ENCODE measurements around the gene PPP1R9B. TPM values are rescaled to one million over a fixed set of nuclear protein-coding genes. Genes with fewer than 3 reads are reported as not detected.

Gene PPP1R9B
- total RNA-seq, 2 experiments from 2014 or later = 110 to 117 TPM

- no peak for DNase-seq
- Mint-ChIP-seq H3K27ac (peak overlapping the region; percentile 93), H3K27me3 (peaks cover 5% of the 10 kb centered on the region), H3K4me1 (peaks cover 27% of the 10 kb centered on the region), H3K9me3 (no peaks in the 10 kb centered on the region), H3K4me3 (peak overlapping the region; percentile 96), H3K36me3 (ENCODE audit: low read depth) (no peaks in the 10 kb centered on the region)
- ChIA-PET CTCF (interaction anchor here (1.2 kb wide), 1 partner anchor 9 kb away, joined by 7 read pairs; no protein-coding TSS in a partner anchor), POLR2A (no interaction called here)
Observed at GRCh38 chr17:50096092-50096491, 54.4 kb downstream of the PPP1R9B start.

DNA sequence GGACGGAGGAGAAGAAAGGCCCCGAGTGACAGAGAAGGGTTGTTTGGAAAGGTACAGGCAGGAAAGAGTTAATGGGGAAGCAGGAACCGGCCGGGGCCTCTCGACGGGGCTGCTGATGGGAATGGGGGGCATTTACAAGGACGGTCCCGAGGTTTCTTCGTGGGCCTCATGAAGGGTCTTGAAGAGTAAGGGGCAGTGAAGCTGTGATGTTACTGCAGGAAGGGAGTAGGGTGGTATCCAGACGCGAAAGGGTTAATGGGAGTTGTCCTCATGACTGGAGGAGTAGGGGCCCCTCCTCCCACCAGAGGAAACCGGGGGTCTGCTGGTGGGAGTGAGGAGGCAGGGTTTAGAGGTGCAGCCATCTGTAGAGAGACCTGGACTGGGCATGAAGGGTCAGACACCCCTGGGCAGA is 54.8 kb downstream of the PPP1R9B start:
- POLR2A ChIA-PET = no interaction called here
- no peak for DNase-seq
- Mint-ChIP-seq H3K9me3 (no peaks in the 10 kb centered on the region), H3K27me3 (peaks cover 5% of the 10 kb centered on the region), H3K4me1 (peaks cover 27% of the 10 kb centered on the region), H3K27ac (peak overlapping the region; percentile 93), H3K4me3 (peak overlapping the region; percentile 96), H3K36me3 (ENCODE audit: low read depth) (no peaks in the 10 kb centered on the region)
- CTCF ChIA-PET = interaction anchor here (1.2 kb wide), 1 partner anchor 8 kb away, joined by 7 read pairs; no protein-coding TSS in a partner anchor

DNA sequence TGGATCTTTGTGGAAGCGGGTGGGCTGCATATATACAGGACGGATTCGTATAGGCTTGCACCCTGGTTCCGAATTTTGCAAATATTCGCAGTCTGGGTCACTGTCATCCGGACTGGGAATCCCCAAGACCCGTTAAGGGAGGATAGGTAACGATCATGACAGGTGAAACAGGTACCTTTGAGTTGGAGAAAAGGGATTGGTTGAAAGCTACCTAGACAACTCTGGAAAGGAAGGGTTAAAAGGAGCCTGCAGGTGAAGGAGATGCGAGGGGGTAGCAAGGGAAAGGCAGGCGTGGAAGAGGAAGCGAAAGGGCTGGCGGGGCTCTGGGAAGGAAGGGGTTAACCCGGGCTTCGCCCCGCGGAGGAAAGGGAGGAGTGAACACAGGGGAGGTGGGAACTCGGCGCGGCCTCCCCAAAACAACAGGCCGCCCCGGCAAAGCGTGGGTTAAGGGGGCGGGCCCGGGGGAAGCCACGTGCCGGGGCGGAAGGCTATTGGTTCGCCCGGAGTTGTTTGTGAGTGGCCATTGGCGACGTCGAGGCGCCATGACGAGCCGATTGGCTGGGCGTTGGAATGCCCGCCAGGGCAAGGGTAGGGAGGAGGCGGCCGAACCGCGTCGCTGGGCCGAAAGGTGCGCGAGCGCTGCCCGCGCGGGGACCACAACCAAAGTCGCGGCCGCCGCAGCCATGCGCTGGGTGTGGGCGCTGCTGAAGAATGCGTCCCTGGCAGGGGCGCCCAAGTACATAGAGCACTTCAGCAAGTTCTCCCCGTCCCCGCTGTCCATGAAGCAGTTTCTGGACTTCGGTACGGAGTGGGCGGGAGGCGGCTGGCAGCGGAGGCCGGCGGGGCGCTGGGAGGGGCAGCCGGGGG is 55.5 kb downstream of the PPP1R9B start, which contains the start of gene PDK2:
PDK2 (plus strand) TSS at position 599 of the 867 bp plus-strand sequence; CDS start at position 684, 85 bp downstream.
- H3K4me3 Mint-ChIP-seq = peak within 1 kb of the TSS; percentile 96
- no peaks in the 10 kb centered on the region for H3K9me3 Mint-ChIP-seq
- no peaks in the 10 kb centered on the region for H3K36me3 Mint-ChIP-seq (ENCODE audit: low read depth)
- peak within 1 kb of the TSS; percentile 93 for H3K27ac Mint-ChIP-seq
- peaks cover 5% of the 10 kb centered on the region for H3K27me3 Mint-ChIP-seq
- ChIA-PET CTCF (interaction anchor here (0.6 to 3.7 kb wide), 60 partner anchors 9 to 1155 kb away, joined by 3 to 30 read pairs (median 5); partner anchors contain the start of genes ITGA3 and PPP1R9B), POLR2A (no interaction called here)
- H3K4me1 Mint-ChIP-seq = peaks cover 27% of the 10 kb centered on the region
- peak; percentile 97 for DNase-seq

DNA sequence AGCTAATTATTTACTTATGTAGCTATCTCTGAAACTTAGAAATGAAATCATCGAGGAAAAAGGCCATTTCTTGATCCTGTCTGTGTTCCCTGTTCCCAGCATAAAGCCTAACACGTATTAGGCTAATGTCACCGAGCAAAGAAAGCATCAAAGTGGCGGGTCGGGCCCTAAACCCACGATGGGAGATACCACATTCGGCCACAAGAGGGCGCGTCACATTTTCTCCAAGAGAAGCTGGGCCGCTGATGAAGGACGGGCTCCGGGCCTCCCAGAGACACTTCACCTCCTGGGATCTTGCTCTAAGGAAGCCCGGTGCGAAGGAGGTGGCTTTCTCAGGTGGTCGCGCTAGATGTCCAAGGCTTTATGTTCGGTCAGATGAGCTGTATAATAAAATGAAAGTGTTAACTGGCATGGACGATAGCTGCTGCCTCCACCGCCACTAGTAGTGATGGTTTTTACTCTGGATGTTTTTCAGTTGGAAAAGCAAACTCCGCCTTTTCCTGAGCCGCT is 56.2 kb downstream of the PPP1R9B start:
- CTCF ChIA-PET = interaction anchor here (0.6 to 3.7 kb wide), 65 partner anchors 9 to 1154 kb away, joined by 3 to 30 read pairs (median 5); partner anchors contain the start of genes ITGA3 and PPP1R9B
- Mint-ChIP-seq H3K4me1 (peaks cover 27% of the 10 kb centered on the region), H3K27ac (peak overlapping the region; percentile 93), H3K4me3 (peak overlapping the region; percentile 96), H3K27me3 (peaks cover 5% of the 10 kb centered on the region), H3K9me3 (no peaks in the 10 kb centered on the region), H3K36me3 (ENCODE audit: low read depth) (no peaks in the 10 kb centered on the region)
- DNase-seq = peak; percentile 90
- POLR2A ChIA-PET = no interaction called here

DNA sequence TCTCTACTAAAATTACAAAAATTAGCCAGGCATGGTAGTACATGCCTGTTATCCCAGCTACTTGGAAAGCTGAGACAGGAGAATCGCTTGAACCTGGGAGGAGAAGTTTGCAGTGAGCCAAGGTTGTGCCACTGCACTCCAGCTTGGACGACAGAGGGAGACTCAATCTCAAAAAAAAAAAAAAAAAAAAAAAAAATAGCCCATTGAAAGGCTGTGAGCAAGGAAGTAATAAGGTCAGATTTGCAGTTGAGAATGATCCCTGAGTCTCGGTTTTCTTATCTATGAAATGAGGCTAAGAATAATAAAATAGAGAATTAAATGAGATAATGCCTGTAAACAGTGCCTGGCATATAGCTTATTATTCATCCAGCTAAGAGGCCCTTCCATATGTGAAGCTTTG is 56.7 kb downstream of the PPP1R9B start:
- no peak overlapping the region for H3K4me3 Mint-ChIP-seq
- H3K9me3 Mint-ChIP-seq = no peaks in the 10 kb centered on the region
- no peak for DNase-seq
- H3K36me3 Mint-ChIP-seq (ENCODE audit: low read depth) = no peaks in the 10 kb centered on the region
- no peak overlapping the region for H3K27ac Mint-ChIP-seq
- peaks cover 27% of the 10 kb centered on the region for H3K4me1 Mint-ChIP-seq
- peaks cover 5% of the 10 kb centered on the region for H3K27me3 Mint-ChIP-seq
- POLR2A ChIA-PET = no interaction called here
- CTCF ChIA-PET = interaction anchor here (0.6 to 3.7 kb wide), 59 partner anchors 9 to 549 kb away, joined by 3 to 30 read pairs (median 5); partner anchors contain the start of genes ITGA3 and PPP1R9B

- Mint-ChIP-seq H3K27me3 (peaks cover 5% of the 10 kb centered on the region), H3K9me3 (no peaks in the 10 kb centered on the region), H3K4me1 (peaks cover 25% of the 10 kb centered on the region), H3K4me3 (no peak overlapping the region), H3K36me3 (ENCODE audit: low read depth) (no peaks in the 10 kb centered on the region), H3K27ac (no peak overlapping the region)
- ChIA-PET CTCF (interaction anchor here (0.6 to 3.7 kb wide), 20 partner anchors 8 to 241 kb away, joined by 3 to 30 read pairs (median 8); partner anchors contain the start of genes ITGA3 and PPP1R9B), POLR2A (no interaction called here)
- no peak for DNase-seq
Observed at GRCh38 chr17:50093246-50093645, 57.2 kb downstream of the PPP1R9B start.

- H3K36me3 Mint-ChIP-seq (ENCODE audit: low read depth) = no peaks in the 10 kb centered on the region
- ChIA-PET CTCF (interaction anchor here (0.6 to 3.7 kb wide), 7 partner anchors 13 to 125 kb away, joined by 3 to 29 read pairs (median 4); no protein-coding TSS in a partner anchor), POLR2A (no interaction called here)
- H3K27me3 Mint-ChIP-seq = peaks cover 5% of the 10 kb centered on the region
- no peak for DNase-seq
- H3K4me1 Mint-ChIP-seq = peaks cover 24% of the 10 kb centered on the region
- no peak overlapping the region for H3K4me3 Mint-ChIP-seq
- no peaks in the 10 kb centered on the region for H3K9me3 Mint-ChIP-seq
- no peak overlapping the region for H3K27ac Mint-ChIP-seq
Observed at GRCh38 chr17:50091918-50092285, 58.6 kb downstream of the PPP1R9B start.

DNA sequence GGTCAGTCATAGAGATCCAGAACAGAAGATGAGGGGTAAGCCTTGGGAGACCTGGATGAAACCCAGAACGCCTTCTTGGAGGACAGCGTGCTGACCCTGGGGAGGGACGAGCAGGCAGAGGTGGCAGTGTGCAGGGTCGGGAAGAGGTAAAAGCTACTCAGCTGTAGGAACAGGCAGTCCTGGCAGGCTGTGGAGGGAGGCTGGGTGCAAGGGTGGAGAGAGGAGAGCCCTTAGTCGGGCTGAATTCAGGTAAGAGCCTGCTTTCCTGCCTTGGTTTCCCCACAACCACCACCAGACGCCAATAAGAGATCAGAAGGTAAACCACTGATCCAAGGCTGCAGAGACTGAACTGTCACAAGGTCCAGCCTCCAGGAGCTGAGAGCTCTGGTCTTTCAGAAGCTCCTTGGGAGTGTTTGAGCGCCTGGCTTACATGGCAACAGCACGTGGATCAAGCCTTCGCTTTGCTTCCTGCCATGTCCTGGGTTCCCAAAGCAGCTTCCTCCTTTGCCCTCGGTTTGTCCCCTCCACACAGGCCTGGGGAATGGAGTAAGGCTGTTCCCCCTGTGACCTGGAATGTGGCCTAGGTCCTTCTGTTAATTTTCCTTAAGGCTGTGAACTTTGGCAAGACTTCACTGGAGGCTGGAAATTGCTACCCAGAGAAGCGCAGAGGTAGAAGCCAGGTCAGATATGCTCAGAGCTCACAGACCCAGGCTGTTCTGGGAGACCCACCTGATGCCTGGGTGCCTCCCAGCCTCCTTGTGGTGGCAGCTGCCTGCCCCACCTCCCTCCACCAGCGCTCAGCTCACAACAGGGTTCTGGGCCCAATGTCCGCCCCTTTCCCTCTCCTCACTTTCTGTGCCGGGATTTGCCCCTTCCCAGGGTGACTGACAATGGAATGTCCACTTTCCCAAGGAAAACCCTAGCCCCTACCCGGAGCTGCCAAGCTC is 59.2 kb downstream of the PPP1R9B start:
- Mint-ChIP-seq H3K4me1 (peaks cover 21% of the 10 kb centered on the region), H3K4me3 (no peak overlapping the region), H3K9me3 (no peaks in the 10 kb centered on the region), H3K27ac (no peak overlapping the region), H3K27me3 (peaks cover 5% of the 10 kb centered on the region), H3K36me3 (ENCODE audit: low read depth) (no peaks in the 10 kb centered on the region)
- DNase-seq = no peak
- ChIA-PET POLR2A (no interaction called here), CTCF (interaction anchor here (0.7 to 3.7 kb wide), 3 partner anchors 13 to 94 kb away, joined by 3 to 29 read pairs (median 4); no protein-coding TSS in a partner anchor)

DNA sequence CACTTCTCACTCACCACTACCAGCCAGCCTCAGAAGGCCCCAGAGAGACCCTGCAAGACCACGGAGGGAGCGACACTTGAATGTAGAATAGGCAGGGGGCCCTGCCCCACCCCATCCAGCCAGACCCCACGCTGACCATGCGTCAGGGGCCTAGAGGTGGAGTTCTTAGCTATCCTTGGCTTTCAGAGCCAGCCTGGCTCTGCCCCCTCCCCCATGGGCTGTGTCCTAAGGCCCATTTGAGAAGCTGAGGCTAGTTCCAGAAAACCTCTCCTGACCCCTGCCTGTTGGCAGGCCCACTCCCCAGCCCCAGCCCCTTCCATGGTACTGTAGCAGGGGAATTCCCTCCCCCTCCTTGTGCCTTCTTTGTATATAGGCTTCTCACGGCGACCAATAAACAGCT is 60.4 kb downstream of the PPP1R9B start:
- Mint-ChIP-seq H3K36me3 (ENCODE audit: low read depth) (no peaks in the 10 kb centered on the region), H3K27ac (no peak overlapping the region), H3K9me3 (no peaks in the 10 kb centered on the region), H3K27me3 (peaks cover 5% of the 10 kb centered on the region), H3K4me1 (peaks cover 12% of the 10 kb centered on the region), H3K4me3 (no peak overlapping the region)
- no peak for DNase-seq
- CTCF ChIA-PET = interaction anchor here (0.6 to 1.0 kb wide), 2 partner anchors 35 to 128 kb away, joined by 3 to 5 read pairs; no protein-coding TSS in a partner anchor
- POLR2A ChIA-PET = no interaction called here

- Mint-ChIP-seq H3K4me1 (peaks cover 3% of the 10 kb centered on the region), H3K27ac (no peak overlapping the region), H3K9me3 (no peaks in the 10 kb centered on the region), H3K36me3 (ENCODE audit: low read depth) (no peaks in the 10 kb centered on the region), H3K4me3 (no peak overlapping the region), H3K27me3 (peaks cover 5% of the 10 kb centered on the region)
- DNase-seq = no peak
- ChIA-PET POLR2A (no interaction called here), CTCF (interaction anchor here (1.0 to 2.9 kb wide), 4 partner anchors 29 to 60 kb away, joined by 3 to 55 read pairs (median 4); no protein-coding TSS in a partner anchor)
Observed at GRCh38 chr17:50088952-50089825, 61.3 kb downstream of the PPP1R9B start.

- H3K4me3 Mint-ChIP-seq = no peak overlapping the region
- H3K4me1 Mint-ChIP-seq = no peaks in the 10 kb centered on the region
- H3K27ac Mint-ChIP-seq = no peak overlapping the region
- no peak for DNase-seq
- no peaks in the 10 kb centered on the region for H3K9me3 Mint-ChIP-seq
- H3K27me3 Mint-ChIP-seq = peaks cover 2% of the 10 kb centered on the region
- CTCF ChIA-PET = interaction anchor here (0.6 to 2.9 kb wide), 32 partner anchors 8 to 762 kb away, joined by 3 to 55 read pairs (median 4); partner anchors contain the start of genes ITGA3 and LRRC59
- POLR2A ChIA-PET = no interaction called here
- no peaks in the 10 kb centered on the region for H3K36me3 Mint-ChIP-seq (ENCODE audit: low read depth)
Observed at GRCh38 chr17:50087912-50088405, 62.5 kb downstream of the PPP1R9B start.

Measured in activated CD4-positive, alpha-beta T cell treated with anti-CD3 and anti-CD28 coated beads, Interleukin-2, amount 10 ng/mL, durations not matched to agents 7 days and 5 days (primary cell).